GM08714 (cell line): ENCODE results near the gene TMEM243.
A peak's percentile ranks its signal among the peaks of the same experiment; 100 is the strongest.

Experiments used
- H3K4me3 ChIP-seq: fragments of 200-500 bp; sonication (Bioruptor generic); 2 replicates; pipeline ENCODE4 v1.5.1; 2014; ENCODE audit warnings: mild to moderate bottlenecking, low read length, inconsistent platforms
- ZNF274 ChIP-seq: IDR thresholded peaks from 2 replicates; pipeline ENCODE4 v1.6.1; 2012; ENCODE audit warnings: mild to moderate bottlenecking, low read depth, low read length

TMEM243 gene

GRCh38 chr7:87155788-87156187, 63.7 kb downstream of the TMEM243 start:
- peak overlapping the region; percentile 83; the same call in 1 of the 2 replicates for H3K4me3 ChIP-seq
- no peak for TF ChIP-seq ZNF274

- TF ChIP-seq ZNF274: no peak
- peak overlapping the region; percentile 83; the same call in 1 of the 2 replicates for H3K4me3 ChIP-seq
These were observed 65.0 kb downstream of the TMEM243 start for GRCh38 chr7:87154569-87154968.

GRCh38 chr7:87154166-87154565, 65.4 kb downstream of the TMEM243 start:
- no peak for TF ChIP-seq ZNF274
- peak overlapping the region; percentile 83; the same call in 1 of the 2 replicates for H3K4me3 ChIP-seq

- no peak for TF ChIP-seq ZNF274
- H3K4me3 ChIP-seq: peak overlapping the region; percentile 83
These were observed 66.5 kb downstream of the TMEM243 start for GRCh38 chr7:87152897-87153641.

GRCh38 chr7:87152112-87152896, 67.2 kb downstream of the TMEM243 start, which contains the start of gene DMTF1:
Gene DMTF1 (plus strand): TSS chr7:87152453. CDS start chr7:87164942, 12,489 bp downstream.
- peak within 1 kb of the TSS; percentile 83 for H3K4me3 ChIP-seq
- no peak for TF ChIP-seq ZNF274

- H3K4me3 ChIP-seq: peak overlapping the region; percentile 83
- TF ChIP-seq ZNF274: no peak
These were observed 67.8 kb downstream of the TMEM243 start for GRCh38 chr7:87151729-87152111.

- TF ChIP-seq ZNF274: no peak
- H3K4me3 ChIP-seq: peak overlapping the region; percentile 83
These were observed 68.4 kb downstream of the TMEM243 start for GRCh38 chr7:87151002-87151728.

- no peak for TF ChIP-seq ZNF274
- no peak overlapping the region for H3K4me3 ChIP-seq
These were observed 71.1 kb downstream of the TMEM243 start for GRCh38 chr7:87148332-87148955.

- no peak overlapping the region for H3K4me3 ChIP-seq
- no peak for TF ChIP-seq ZNF274
These were observed 72.0 kb downstream of the TMEM243 start for GRCh38 chr7:87147500-87147899.

GRCh38 chr7:87146740-87147386, 72.7 kb downstream of the TMEM243 start:
- H3K4me3 ChIP-seq: no peak overlapping the region
- TF ChIP-seq ZNF274: no peak
